SK-N-SH (cell line): ENCODE data around the gene EVX1. TPM values are rescaled to one million over a fixed set of nuclear protein-coding genes. Genes with fewer than 3 reads are reported as not detected.

ENCODE experiments used
- CTCF ChIA-PET: fragments of 300-600, 350-600 bp; formaldehyde crosslinking; extraction: SDS; loops from one replicate; lab custom pipeline; 2021; lab: Yijun Ruan, JAX
- POLR2A ChIA-PET: fragments of 350-600 bp; sonication (Branson Sonifier 250); formaldehyde crosslinking; extraction: SDS; loops from one replicate; lab custom pipeline; 2020; ENCODE audit warnings: antibody characterized with exemption, inconsistent platforms; lab: Yijun Ruan, JAX
- DNase-seq: peaks from one replicate; pipeline ENCODE4 v3.0.0; 2012
- H2AFZ ChIP-seq: fragments of 200-600 bp; sonication (generic); 2 replicates; pipeline ENCODE4 v1.8.1; 2016; ENCODE audit warnings: antibody characterized with exemption, mild to moderate bottlenecking, low read depth
- H3F3A ChIP-seq: fragments of 200-600 bp; sonication (generic); replicated peaks from 2 replicates; pipeline ENCODE3; 2016; ENCODE audit warnings: antibody characterized with exemption, mild to moderate bottlenecking; ENCODE audit not compliant: insufficient read depth
- H3K27ac ChIP-seq, 2 experiments: fragments of 200-500 bp in 1 of 2; fragments of 200-600 bp in 1 of 2; sonication (Bioruptor generic) in 1 of 2; sonication (generic), shearing (Covaris generic) in 1 of 2; 2 replicates each; pipeline versions ENCODE4 v1.5.1 to v1.6.1; 2014 to 2016; ENCODE audit warnings: low read depth in 2 of 2, inconsistent platforms in 1 of 2, low read length in 1 of 2, mild to moderate bottlenecking in 1 of 2, mixed read lengths in 1 of 2
- H3K27me3 ChIP-seq: fragments of 200-600 bp; sonication (generic), shearing (Covaris generic); 2 replicates; pipeline ENCODE4 v1.6.1; 2016; ENCODE audit warnings: mixed run types; ENCODE audit not compliant: insufficient read depth
- H3K36me3 ChIP-seq, 2 experiments: fragments of 200-500 bp in 1 of 2; fragments of 200-600 bp in 1 of 2; sonication (Bioruptor generic) in 1 of 2; sonication (generic) in 1 of 2; replicated peaks in 1 of 2; 2 replicates each; pipeline versions ENCODE3 to v1.5.1; 2014 to 2016; ENCODE audit warnings: low read length in 1 of 2, mild to moderate bottlenecking in 1 of 2; ENCODE audit not compliant: insufficient read depth in 2 of 2, control insufficient read depth in 1 of 2
- H3K4me1 ChIP-seq, 2 experiments: fragments of 200-500 bp in 1 of 2; fragments of 200-600 bp in 1 of 2; sonication (Bioruptor generic) in 1 of 2; sonication (generic), shearing (Covaris generic) in 1 of 2; 2 replicates each; pipeline versions ENCODE4 v1.5.1 to v1.6.1; 2014 to 2016; ENCODE audit warnings: low read depth in 1 of 2, low read length in 1 of 2, mixed run types in 1 of 2; ENCODE audit not compliant: insufficient read depth in 2 of 2, control insufficient read depth in 1 of 2
- H3K4me2 ChIP-seq: fragments of 200-600 bp; sonication (generic), shearing (Covaris generic); 2 replicates; pipeline ENCODE4 v1.6.1; 2017; ENCODE audit warnings: mixed run types
- H3K4me3 ChIP-seq, 2 experiments: fragments of 200-500 bp in 1 of 2; fragments of 200-600 bp in 1 of 2; sonication (Bioruptor generic) in 1 of 2; sonication (generic), shearing (Covaris generic) in 1 of 2; 2 replicates each; pipeline versions ENCODE4 v1.5.1 to v1.8.1; 2014 to 2016; ENCODE audit warnings: low read depth in 2 of 2, inconsistent platforms in 1 of 2, low read length in 1 of 2, mild to moderate bottlenecking in 1 of 2, mixed read lengths in 1 of 2, moderate library complexity in 1 of 2
- H3K79me2 ChIP-seq: fragments of 200-600 bp; sonication (generic); 2 replicates; pipeline ENCODE4 v1.8.1; 2017; ENCODE audit warnings: mild to moderate bottlenecking; ENCODE audit not compliant: insufficient read depth
- H3K9ac ChIP-seq: fragments of 200-600 bp; sonication (generic); 2 replicates; pipeline ENCODE4 v1.6.1; 2017; ENCODE audit warnings: mixed run types
- H3K9me2 ChIP-seq: fragments of 200-600 bp; sonication (generic); 2 replicates; pipeline ENCODE4 v1.6.1; 2017; ENCODE audit warnings: mixed run types
- H3K9me3 ChIP-seq: fragments of 200-600 bp; sonication (generic); 2 replicates; pipeline ENCODE4 v1.6.1; 2017; ENCODE audit warnings: mixed run types, mild to moderate bottlenecking, moderate library complexity
- H4K20me1 ChIP-seq: fragments of 200-600 bp; sonication (generic); 2 replicates; pipeline ENCODE4 v1.6.1; 2017; ENCODE audit warnings: mild to moderate bottlenecking, mixed run types; ENCODE audit not compliant: insufficient read depth
- CTCF ChIP-seq: fragments of 200-600 bp; sonication (generic); IDR thresholded peaks from 2 replicates; pipeline ENCODE4 v1.6.1; 2017; ENCODE audit warnings: antibody characterized with exemption, mild to moderate bottlenecking, moderate library complexity
- ELF1 ChIP-seq: IDR thresholded peaks from 2 replicates; pipeline ENCODE4 v1.4.0; 2012
- EZH2phosphoT487 ChIP-seq: fragments of 200-600 bp; sonication (generic); IDR thresholded peaks from 2 replicates; pipeline ENCODE4 v1.6.1; 2017; ENCODE audit warnings: low read depth, mixed run types, mild to moderate bottlenecking, antibody characterized with exemption, moderate library complexity, borderline replicate concordance
- GATA2 ChIP-seq: sonication (generic); formaldehyde crosslinking; IDR thresholded peaks from 2 replicates; pipeline ENCODE4 v1.5.0; 2020; ENCODE audit warnings: mild to moderate bottlenecking, missing genetic modification reagents
- NRF1 ChIP-seq: IDR thresholded peaks from 2 replicates; pipeline ENCODE4 v1.6.1; 2012; ENCODE audit warnings: low read depth, mild to moderate bottlenecking, low read length
- POLR2AphosphoS5 ChIP-seq: IDR thresholded peaks from 2 replicates; pipeline ENCODE4 v1.6.1; 2012; ENCODE audit warnings: low read depth, low read length
- RCOR1 ChIP-seq: fragments of 150-350 bp; IDR thresholded peaks from 2 replicates; pipeline ENCODE4 v1.6.1; 2017; ENCODE audit warnings: antibody characterized with exemption, low read length
- RXRA ChIP-seq: IDR thresholded peaks from 2 replicates; pipeline ENCODE4 v1.4.0; 2012; ENCODE audit warnings: low read depth, mild to moderate bottlenecking, borderline replicate concordance
- ZBTB33 ChIP-seq: IDR thresholded peaks from 2 replicates; pipeline ENCODE4 v1.4.0; 2012; ENCODE audit warnings: low read depth, borderline replicate concordance
- WGBS: methylation state at CpG from one replicate; pipeline ENCODE4 v1.1.6; 2017; ENCODE audit warnings: low lambda C conversion rate; 5-methylcytosine and 5-hydroxymethylcytosine counted together
- polyA plus RNA-seq, 3 experiments: library from polyadenylated mRNA; depleted of rRNA; stranded (reverse); fragments of >200 nt; gene quantifications; 2 replicates each; pipeline ENCODE4 v1.2.3, GENCODE V29; 2012
- TF ChIP-seq, protein P1 (sequence below): IDR thresholded peaks from 2 replicates; pipeline ENCODE4 v1.4.0; 2012; ENCODE audit warnings: low read depth, borderline replicate concordance

Gene EVX1
- polyA plus RNA-seq, 1 of the 3 experiments (the other 2 are of a cell fraction) = not detected

DNA sequence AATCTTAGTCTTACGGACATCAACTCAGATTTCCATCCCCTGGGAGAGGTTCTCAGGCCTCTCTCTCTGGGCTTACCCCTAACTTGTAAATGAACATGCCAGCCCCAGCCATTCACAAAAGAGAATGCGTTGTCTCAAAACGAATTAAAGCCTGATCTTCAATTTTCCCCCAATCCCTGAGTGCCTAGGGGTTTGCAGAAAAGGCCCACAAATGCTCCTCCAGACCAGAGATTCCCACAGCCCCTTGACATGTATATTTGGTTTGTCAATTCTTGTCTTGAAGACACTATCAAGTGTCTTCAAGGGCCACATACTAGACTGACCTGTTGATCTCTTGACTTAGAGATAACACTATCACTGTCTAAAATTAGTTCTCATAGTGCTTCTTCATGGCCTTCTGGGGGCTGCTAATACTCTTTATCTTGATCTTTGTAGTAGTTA lies 30.8 kb upstream of the EVX1 start:
- WGBS = 12% methylated on average over 3 of the region's 3 CpGs
- H3K36me3 ChIP-seq = no peaks in the 10 kb centered on the region
- H3K27me3 ChIP-seq = peaks cover 97% of the 10 kb centered on the region
- no peaks in the 10 kb centered on the region for H3K79me2 ChIP-seq
- H3K9me2 ChIP-seq = no peaks in the 10 kb centered on the region
- no peak overlapping the region for H3K27ac ChIP-seq
- H3K9me3 ChIP-seq = no peaks in the 10 kb centered on the region
- H3K9ac ChIP-seq = no peak overlapping the region
- peaks cover 0 to 14% of the 10 kb centered on the region in 2 experiments; a peak in 1 of 4 replicates for H3K4me1 ChIP-seq
- H3K4me2 ChIP-seq = no peak overlapping the region
- H2AFZ ChIP-seq = no peak overlapping the region
- DNase-seq = no peak
- ChIA-PET POLR2A (no interaction called here), CTCF (interaction anchor here (0.9 to 8.7 kb wide), 20 partner anchors 7 to 885 kb away, joined by 3 to 81 read pairs (median 8); partner anchors contain the start of gene HOXA13)
- no peak overlapping the region for H3K4me3 ChIP-seq
- TF ChIP-seq RXRA (no peak), RCOR1 (no peak), ZBTB33 (no peak), NRF1 (no peak), POLR2AphosphoS5 (0 out of 2 replicates have a peak, but pooled peaks have one; percentile 20), GATA2 (no peak)
- TF ChIP-seq, protein P1, sequence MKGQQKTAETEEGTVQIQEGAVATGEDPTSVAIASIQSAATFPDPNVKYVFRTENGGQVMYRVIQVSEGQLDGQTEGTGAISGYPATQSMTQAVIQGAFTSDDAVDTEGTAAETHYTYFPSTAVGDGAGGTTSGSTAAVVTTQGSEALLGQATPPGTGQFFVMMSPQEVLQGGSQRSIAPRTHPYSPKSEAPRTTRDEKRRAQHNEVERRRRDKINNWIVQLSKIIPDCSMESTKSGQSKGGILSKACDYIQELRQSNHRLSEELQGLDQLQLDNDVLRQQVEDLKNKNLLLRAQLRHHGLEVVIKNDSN = 0 out of 2 replicates have a peak, but pooled peaks have one; percentile 16
- H3F3A ChIP-seq = no peaks in the 10 kb centered on the region
- H4K20me1 ChIP-seq = no peaks in the 10 kb centered on the region; the same call in 1 of the 2 replicates

DNA sequence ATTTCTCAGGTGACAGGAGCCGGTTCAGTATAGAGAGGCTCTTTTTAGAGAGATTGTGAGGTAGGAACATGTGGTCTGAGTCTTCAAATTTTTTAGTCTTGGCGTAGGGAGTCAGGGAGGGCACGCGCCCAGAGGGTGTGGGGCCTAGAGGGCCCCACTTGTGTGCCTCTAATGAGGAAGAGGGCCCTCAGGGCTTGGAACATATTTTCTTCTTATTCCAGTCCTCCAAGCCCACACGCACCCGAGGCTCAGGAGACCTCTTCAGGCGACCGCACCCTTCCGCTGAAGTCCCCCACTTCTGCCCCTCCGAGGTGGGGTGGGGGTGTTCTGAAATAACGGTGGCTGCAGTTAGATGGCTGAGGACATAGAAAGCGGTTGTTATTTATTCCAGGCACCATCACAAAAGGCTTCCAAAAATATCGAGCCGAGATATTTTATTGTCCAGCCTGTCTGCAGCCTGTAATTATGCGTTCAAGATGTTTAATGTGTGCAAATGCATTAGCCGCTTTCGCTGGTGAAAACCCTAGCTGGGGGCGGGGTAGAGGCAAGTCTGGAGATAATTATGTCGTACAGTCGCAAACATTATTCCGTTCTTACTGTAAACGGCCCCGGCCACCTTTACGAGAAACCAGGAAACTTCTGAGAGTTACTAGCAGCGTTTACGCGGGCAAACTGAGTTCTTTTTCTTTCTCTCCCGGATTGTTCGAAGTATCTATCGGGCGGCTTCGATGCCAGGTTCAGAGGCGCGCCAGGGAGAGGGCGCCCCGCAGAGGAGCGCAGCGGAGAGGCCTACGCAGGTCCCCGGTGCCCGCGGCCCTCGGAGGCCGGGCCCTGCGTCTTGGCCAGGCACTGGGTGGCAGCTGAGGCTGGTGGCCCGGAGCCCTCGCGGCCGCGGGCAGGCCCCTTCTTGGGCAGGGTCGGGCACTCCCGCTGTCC lies 29.8 kb upstream of the EVX1 start:
- H3F3A ChIP-seq = no peaks in the 10 kb centered on the region
- DNase-seq = peak; percentile 67
- H3K9me3 ChIP-seq = no peaks in the 10 kb centered on the region
- no peak overlapping the region for H3K27ac ChIP-seq
- H3K4me2 ChIP-seq = peak overlapping the region; percentile 17; the same call in 1 of the 2 replicates
- CTCF ChIA-PET = interaction anchor here (1.0 to 8.7 kb wide), 11 partner anchors 10 to 865 kb away, joined by 3 to 81 read pairs (median 10); no protein-coding TSS in a partner anchor
- H3K4me1 ChIP-seq = peaks cover 0 to 14% of the 10 kb centered on the region in 2 experiments; a peak in 1 of 4 replicates
- H3K9ac ChIP-seq = no peak overlapping the region
- no peaks in the 10 kb centered on the region for H3K79me2 ChIP-seq
- H3K9me2 ChIP-seq = no peaks in the 10 kb centered on the region
- peaks cover 97% of the 10 kb centered on the region for H3K27me3 ChIP-seq
- H3K4me3 ChIP-seq = 0 out of 4 replicates have a peak overlapping the region, but pooled peaks of 1 of the 2 experiments have one; percentile 0
- H2AFZ ChIP-seq = no peak overlapping the region
- POLR2A ChIA-PET = no interaction called here
- no peaks in the 10 kb centered on the region for H3K36me3 ChIP-seq
- TF ChIP-seq EZH2phosphoT487 (0 out of 2 replicates have a peak, but pooled peaks have one; percentile 45), ELF1 (no peak), CTCF (0 out of 2 replicates have a peak, but pooled peaks have one; percentile 12)
- TF ChIP-seq, all 33 proteins: peak for 2
- no peaks in the 10 kb centered on the region; the same call in 1 of the 2 replicates for H4K20me1 ChIP-seq
- 17% methylated on average over 36 of the region's 52 CpGs for WGBS
